Measurements from ENCODE around the gene ACSL6.

ACSL6 gene

DNA sequence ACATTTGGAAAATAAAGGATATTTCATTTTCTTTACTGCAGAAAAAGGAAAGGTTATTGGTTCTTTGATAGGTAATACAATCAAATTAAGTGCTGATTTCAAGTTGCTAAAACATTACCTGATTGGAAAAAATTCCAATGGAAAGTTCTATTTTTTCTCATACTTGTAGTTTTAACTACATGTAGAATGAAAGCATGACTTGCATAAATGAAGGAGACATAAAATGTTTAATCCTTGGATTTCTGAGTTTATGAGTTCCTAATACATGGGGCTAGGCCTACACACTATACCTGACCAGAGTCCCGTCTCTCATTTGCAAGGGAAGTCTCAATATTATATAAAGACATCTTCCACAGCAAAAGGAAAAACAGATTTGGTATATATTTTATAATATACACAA, 60.8 kb downstream of the ACSL6 start:
- no peak overlapping the region for H3K4me3 ChIP-seq (ENCODE audit: low read depth, low read length)
- no peak for DNase-seq (ENCODE audit: low read depth, low spot score)
- TF ChIP-seq CTCF (IDR thresholded peaks at IDR 0.05; ENCODE audit: low read depth, low read length): no peak
- in situ Hi-C loops (cut with HindIII; ENCODE audit: low sequenced_read_pairs): no loop called here

DNA sequence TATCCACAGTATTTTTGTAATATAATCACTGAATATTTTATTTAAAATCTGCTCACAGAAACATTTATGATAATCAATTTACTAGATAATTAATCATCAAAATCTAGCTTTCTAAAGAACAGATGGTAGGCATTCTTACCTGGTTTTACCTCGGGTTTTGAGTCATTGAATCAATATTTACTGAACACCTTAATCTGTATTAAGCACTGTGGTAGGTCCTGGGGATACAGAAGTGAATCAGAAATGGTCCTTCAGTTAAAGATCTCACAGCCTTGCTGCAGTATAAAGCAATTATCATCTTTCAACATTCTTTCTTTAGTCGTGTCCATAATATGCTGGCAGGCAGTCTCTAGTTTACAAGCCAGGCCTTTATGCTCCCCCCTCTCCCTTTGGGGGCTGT, 64.0 kb downstream of the ACSL6 start:
- DNase-seq (ENCODE audit: low read depth, low spot score): no peak
- in situ Hi-C loops (cut with HindIII; ENCODE audit: low sequenced_read_pairs): no loop called here
- no peak for TF ChIP-seq CTCF (IDR thresholded peaks at IDR 0.05; ENCODE audit: low read depth, low read length)

GRCh38 chr5:131945551-131946168, 65.8 kb downstream of the ACSL6 start, which contains the start of gene MEIKIN:
Gene MEIKIN (minus strand): TSS chr5:131945663. CDS start chr5:131945505, 158 bp downstream.
- H3K4me3 ChIP-seq (ENCODE audit: low read depth, low read length): no peak within 1 kb of the TSS
- in situ Hi-C loops (cut with HindIII; ENCODE audit: low sequenced_read_pairs): no loop called here
- no peak for DNase-seq (ENCODE audit: low read depth, low spot score)
- no peak for TF ChIP-seq CTCF (IDR thresholded peaks at IDR 0.05; ENCODE audit: low read depth, low read length)

More for the DNA sequence above, 64.0 kb downstream of the ACSL6 start:
- H3K4me3 ChIP-seq (ENCODE audit: low read depth, low read length): no peak overlapping the region

GRCh38 chr5:131944702-131945550, 66.5 kb downstream of the ACSL6 start:
- H3K4me3 ChIP-seq (ENCODE audit: low read depth, low read length): no peak overlapping the region
- no peak for DNase-seq (ENCODE audit: low read depth, low spot score)
- in situ Hi-C loops (cut with HindIII; ENCODE audit: low sequenced_read_pairs): no loop called here
- TF ChIP-seq CTCF (IDR thresholded peaks at IDR 0.05; ENCODE audit: low read depth, low read length): no peak

GRCh38 chr5:131943916-131944315, 67.5 kb downstream of the ACSL6 start:
- in situ Hi-C loops (cut with HindIII; ENCODE audit: low sequenced_read_pairs): no loop called here
- no peak for DNase-seq (ENCODE audit: low read depth, low spot score)
- H3K4me3 ChIP-seq (ENCODE audit: low read depth, low read length): no peak overlapping the region
- TF ChIP-seq CTCF (IDR thresholded peaks at IDR 0.05; ENCODE audit: low read depth, low read length): no peak

- TF ChIP-seq CTCF (IDR thresholded peaks at IDR 0.05; ENCODE audit: low read depth, low read length): no peak
- in situ Hi-C loops (cut with HindIII; ENCODE audit: low sequenced_read_pairs): no loop called here
- no peak overlapping the region for H3K4me3 ChIP-seq (ENCODE audit: low read depth, low read length)
- no peak for DNase-seq (ENCODE audit: low read depth, low spot score)
These were observed 69.4 kb downstream of the ACSL6 start for GRCh38 chr5:131942016-131942415.

Data from astrocyte of the spinal cord (primary cell).